CD4-positive, alpha-beta T cell treated with Interleukin-10 for 1 hour (primary cell): ENCODE data around the gene ATP6V1C2.
A peak's percentile ranks its signal among the peaks of the same experiment; 100 is the strongest.
"Not testable (repeated sequence)": the region's sequence is repeated elsewhere in the genome, so short reads cannot be mapped to it uniquely, and the experiment has no call there.

Experiments
- DNase-seq: peaks from one replicate; pipeline ENCODE4 v3.0.0-alpha.2; 2020

The ATP6V1C2 gene

DNA sequence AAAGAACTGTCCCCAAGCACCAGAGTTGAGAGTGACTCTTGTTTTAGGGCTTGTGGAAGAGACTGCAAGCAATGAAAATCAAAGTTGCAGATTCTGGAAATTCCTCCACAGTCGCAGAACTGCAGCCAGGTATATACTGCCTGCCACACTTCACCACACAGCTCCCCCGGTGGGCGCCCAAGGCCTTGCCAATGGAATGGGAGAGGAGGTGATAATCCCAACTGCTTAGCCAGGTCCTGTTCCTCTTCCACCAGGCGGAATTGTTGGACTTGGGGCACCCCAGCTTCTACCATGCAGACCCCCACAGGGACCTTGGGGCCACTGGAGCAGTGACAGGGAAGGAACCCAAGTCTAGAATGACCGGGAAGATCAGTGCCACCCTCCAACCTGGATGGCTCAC is 96.0 kb downstream of the ATP6V1C2 start:
- DNase-seq: no peak

DNA sequence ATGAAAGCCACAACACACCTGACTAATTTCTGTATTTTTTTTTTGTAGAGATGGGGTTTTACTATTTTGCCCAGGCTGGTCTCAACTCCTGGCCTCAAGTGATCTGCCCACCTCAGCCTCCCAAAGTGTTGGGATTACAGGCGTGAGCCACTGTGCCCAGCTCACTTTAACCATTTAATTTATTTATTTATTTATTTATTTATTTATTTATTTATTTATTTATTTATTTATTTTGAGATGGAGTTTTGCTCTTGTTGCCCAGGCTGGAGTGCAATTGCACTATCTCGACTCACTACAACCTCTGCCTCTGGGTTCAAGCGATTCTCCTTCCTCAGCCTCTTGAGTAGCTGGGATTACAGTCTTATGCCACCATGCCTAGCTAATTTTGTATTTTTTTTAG is 96.9 kb downstream of the ATP6V1C2 start:
- not testable (repeated sequence) for DNase-seq

DNA sequence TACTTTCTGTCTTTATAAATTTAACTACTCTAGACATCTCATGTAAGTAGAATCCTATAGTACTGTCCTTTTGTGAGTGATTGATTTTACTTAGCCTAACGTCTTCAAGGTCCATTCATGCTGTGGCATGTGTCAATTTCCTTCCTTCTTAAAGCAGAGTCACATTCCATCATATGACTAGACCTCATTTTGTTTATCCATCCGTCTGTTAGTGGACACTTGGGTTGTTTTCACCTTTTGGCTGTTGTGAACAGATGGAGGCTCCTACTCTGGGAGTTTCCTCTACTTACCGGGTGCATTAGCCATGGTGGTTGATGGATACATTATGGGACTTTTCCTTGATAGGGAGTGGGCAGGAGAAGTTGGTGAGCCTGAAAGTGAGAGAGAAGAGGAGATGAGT is 97.6 kb downstream of the ATP6V1C2 start:
- no peak for DNase-seq

DNA sequence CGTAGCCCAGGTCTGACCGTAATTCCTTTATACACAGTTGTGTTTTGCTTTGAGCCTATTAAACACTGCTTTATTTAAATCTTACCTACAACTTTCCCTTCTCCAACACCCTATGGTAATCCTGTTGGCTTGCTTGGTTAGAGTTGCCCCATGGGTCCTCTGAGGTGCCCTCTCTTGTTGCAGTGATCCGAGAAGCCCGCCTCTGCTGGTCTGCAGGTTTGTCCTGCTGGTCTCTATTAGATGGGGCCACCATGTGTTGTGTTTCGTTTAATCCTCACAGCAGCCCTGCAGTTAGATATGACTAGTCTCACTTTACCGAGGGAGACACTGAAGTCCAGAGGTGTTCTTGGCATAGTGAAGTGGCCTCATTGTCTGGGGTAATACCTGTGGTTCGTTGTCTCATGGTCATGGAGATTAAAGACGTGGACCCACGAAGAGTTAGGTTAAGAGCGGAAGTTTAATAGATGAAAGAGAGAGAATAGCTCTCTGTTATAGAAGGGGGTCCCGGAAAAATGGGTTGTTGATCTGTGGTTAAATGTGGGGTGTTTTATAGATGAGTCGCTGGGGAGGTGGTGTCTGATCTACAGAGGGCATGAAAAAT is 98.4 kb downstream of the ATP6V1C2 start:
- DNase-seq: no peak

DNA sequence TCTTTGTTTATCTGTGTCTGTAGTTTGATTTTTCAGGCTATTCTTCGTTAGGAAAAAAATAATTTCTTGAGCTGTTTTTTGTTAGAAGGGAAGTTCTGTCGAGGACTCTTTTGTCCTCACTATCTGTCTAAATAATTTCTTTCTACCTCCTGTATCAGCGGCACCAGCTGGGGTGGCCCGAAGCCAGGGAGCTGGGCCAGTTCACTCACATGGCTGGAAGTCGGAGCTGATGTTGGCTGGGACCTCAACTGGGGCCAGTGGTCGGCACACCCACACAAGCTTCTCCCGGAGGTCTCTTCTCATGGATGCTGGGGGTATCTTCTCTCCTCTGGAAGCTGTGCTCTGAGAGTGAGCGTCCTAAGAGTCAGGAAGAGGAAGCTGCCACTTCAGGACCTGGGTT is 99.1 kb downstream of the ATP6V1C2 start:
- no peak for DNase-seq

DNA sequence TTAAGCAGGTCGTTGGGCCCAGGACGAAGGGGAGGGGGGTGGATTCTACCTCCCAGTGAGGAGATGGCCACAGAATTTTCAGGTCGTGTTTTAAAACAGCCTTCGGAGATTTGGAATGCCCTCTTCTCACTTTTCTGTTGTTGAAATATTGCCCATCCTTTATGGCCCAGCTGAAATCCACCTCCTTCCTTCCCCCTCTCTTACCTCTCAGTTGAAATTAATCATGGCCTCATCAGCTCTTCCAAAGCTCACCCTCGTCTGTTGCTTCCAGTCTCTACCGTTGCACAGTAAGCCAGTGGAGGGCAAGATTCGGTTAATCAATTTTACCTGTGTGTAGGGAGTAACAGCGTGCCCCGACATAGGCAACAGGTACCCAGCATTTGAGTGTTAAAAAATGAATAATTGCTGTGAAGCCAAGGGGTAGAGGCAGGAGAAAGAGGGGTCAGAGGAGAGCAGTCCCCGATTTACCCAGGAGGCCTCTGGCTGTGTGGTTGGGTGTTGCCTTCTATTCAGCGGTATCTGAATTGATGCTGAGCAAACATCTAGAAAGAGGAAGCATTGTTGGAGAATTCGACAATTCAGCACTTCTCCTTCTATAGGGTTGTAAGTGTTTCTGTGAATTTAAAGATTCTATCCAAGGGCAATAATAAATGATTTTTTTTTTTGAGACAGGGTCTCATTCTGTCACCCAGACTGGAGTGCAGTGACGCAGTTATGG is 99.7 kb downstream of the ATP6V1C2 start:
- no peak for DNase-seq

DNA sequence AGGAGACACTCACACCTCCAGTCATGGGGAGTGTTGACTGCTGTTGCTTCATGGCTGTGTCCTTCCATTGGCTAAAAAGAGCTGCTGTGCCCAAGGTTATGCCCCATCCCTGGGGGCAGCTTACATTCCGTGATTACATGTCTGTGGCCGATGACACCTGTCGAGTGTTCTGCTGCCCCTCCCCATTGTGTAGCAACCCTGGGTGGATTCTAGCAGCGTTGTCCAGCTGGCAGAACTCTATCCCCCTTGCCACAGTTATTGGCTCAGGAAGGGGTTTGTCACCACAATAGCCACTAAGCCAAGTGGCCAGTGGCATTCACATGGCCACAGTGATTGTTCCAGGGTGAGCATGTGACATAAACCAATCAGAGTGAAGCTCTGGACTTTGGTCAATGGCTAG is 102.8 kb downstream of the ATP6V1C2 start:
- no peak for DNase-seq

DNA sequence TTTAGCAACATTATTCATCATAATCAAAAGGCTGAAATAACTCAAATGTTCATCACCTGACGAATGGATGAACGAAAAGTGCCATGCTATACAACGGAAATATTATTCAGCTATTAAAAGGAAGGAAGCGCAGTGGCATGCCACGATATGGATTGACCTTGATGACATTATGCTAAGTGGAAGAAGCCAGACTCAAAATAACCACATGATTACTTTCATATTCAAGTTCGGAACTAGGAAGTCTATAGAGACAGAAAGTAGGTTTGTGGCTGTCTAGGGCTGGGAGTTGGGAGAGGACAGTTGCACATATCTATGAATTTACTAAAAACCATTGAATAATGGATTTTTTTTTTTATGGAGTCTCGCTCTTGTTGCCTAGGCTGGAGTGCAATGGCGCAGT is 104.6 kb downstream of the ATP6V1C2 start:
- no peak for DNase-seq

DNA sequence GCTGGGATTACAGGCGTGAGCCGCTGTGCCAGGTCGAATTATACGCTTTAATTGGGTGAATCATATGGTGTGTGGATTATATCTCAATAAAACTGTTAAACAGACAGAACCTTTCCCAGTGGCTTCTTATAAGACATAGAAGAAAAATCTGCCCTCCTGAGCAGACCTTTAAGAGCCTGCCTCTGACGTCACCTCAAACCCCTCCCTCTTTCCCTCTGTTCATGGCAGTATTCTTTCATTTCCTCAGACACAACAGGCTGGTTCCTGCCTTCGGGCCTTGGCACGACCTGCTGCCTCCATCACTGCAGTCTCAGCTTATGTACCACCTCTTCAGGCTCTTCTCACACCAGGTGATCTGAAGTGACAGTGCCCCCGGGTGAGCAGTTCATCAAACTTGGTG is 105.2 kb downstream of the ATP6V1C2 start:
- no peak for DNase-seq

DNA sequence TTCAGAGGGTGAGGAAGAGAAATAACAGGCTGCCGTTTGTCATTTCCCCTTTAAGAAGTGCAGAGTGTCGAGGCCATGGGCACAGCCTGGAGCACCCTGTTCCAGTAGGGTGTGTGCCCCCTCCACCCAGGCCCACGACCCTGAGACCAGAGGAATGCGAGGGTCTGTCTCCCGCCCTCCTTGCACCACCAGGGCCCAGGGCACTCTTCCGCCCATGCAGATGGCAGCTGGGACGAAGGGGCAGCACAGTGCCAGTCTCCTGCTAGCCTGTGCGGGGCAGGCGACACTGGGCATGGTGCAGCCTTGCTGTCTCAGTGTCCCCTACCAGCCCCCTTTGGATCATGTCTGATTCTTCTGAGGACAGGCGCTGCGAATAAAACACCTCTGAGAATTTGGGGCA is 106.9 kb downstream of the ATP6V1C2 start:
- no peak for DNase-seq

DNA sequence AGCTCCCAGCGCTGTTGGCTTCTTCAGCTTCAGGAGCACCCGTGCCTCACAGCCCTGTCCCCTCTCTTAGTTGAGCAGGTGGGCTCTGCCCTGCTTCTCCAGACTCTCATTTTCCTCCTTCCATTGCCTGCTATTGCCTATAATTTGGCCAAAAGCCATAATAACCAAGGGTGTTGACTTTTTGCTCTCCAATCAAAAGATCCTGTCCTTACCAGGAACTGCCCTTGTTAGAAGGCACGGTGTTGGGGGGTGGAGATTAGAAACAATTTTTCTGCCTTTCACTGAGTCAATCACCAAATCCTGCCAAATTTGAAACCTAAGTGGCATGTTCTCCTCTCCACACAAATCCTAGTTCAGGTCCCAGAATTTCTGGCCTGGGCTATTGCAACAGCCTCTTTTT is 107.9 kb downstream of the ATP6V1C2 start:
- DNase-seq: no peak

DNA sequence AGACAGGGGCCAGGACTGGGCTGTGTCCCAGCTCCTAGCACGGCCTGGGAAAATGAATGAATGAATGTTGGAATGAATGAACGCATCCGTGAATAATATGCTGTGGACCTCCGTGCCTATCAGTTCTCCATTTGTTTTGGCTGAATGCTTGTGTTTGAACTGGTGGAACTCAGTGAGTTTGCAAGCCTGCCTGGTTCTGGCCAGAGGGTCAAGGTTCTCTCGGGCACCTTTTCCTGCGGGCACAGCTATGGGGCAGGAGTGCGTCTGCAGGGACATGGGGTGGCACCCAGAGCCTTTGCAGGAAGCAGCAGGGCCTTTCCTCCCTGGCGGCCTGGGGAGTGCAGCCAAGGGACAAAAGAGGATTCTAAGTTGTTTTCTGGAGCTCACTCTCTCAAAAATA is 108.8 kb downstream of the ATP6V1C2 start:
- no peak for DNase-seq

DNA sequence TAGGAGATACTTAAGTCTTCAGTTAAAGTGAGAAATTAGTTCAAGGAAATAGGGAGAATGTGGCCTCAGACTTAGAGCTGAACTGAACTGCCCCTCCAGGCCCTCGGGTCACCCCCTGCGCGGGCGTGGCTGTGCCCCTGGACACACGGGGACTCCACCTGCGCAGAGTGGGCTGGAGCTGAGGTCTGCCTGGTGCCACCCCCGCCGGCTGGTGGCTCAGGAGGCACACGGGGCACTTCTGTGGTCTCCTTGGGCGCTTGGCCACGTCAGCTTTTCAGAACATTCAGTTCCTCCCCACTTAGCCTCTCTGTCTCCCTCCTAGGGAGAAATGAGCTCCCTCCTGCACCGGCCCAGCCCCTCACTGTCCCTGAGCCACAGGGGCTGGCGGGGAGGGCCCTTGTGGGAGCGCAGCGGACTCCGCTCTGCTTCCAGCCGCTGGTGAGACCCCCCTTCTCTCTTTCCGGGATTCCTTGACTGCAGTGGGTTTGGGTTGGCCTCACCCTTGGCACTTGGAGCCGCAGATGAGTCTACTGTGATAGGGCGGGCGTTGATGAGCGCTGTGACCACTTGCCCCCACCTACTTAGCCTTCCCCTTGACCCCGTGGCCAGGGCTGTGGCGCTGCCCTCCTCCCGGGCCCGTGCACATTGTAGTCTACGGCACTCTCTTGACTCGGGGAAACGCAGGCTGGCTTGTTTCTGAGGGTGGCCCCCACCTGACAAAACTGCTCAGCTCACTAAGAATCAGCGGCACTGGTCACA is 109.4 kb downstream of the ATP6V1C2 start:
- DNase-seq: no peak

DNA sequence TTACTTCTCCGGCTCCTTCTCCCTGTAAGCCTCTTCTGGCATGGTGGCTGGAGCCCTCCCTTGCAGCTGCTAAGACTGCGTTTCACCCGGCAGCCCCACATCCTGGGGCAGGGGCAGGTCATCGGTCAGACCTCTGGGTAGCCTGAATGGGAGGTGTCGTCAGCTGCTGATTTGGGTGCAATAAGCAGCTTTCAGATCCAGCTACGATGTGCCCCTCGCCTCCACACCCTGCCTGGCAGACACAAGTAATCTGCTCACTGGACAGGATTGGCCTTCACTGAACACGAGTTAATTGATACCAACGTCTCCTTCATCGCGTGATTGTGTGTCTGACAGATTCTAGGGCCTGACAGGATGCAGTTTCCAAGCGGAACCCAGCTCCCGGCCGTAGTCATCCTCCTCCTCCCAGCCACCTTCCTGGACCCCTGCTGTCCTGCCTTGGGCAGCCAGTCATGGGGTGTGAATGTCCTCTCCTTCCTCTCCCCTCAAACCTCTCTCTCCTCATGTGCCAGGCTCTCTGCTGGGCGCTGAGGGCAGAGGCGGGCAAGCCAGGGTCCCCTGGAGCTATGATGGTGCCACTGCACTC is 110.1 kb downstream of the ATP6V1C2 start:
- no peak for DNase-seq

DNA sequence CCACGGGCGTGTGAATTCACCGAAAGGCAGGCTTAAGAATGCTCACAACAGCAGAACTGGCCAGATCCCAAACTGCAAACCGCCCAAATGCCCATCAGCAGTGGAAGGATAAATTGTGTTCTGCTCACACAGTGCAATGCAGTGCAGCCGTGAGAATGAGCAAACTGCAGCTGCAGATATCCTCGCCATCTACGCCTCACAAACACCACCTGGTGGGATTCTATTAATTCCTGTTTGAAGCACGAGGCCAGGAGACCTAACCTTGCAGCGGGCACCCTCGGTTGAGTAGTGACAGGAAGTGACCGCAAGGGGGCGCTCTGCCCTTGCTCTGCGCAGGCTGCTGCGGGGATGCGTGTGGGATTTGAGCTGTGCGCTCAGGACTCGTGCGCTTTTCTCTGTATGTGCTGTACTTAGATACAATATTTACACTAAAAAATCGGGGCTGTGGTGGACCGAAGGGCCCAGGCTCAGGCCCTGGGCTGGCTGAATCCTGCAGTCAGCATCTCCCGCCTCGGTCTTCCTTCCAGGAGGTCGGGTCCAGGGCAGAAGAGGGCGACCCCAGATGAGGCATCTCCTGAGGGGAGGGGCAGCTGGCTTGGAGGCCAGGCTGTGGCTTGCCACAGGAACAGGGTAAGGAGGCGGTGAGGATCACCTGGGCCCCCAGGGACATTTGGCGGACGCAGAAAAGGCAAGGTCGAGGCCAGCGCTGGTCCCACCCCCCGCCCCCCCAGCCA is 110.9 kb downstream of the ATP6V1C2 start:
- peak; percentile 81 for DNase-seq

DNA sequence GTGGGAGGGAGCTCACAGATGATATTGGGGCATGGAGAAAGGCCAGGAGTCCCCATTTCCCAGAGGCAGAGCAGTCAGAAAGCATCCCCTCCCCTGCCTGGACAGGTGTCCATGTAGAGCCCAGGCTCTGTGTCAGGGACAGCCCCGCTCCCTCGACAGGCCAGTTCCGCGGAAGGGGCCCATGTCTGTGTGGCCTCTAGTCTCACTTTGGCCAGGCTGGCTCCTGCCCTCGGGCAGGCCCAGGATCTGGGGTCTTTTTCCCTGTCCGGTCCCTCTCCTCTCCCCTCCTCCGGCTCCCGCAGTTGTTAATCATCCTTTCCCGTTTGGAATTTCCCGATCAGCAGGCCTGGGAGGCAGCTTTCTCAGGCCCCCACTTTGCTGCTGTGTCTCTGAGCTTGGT is 111.6 kb downstream of the ATP6V1C2 start:
- DNase-seq: no peak

DNA sequence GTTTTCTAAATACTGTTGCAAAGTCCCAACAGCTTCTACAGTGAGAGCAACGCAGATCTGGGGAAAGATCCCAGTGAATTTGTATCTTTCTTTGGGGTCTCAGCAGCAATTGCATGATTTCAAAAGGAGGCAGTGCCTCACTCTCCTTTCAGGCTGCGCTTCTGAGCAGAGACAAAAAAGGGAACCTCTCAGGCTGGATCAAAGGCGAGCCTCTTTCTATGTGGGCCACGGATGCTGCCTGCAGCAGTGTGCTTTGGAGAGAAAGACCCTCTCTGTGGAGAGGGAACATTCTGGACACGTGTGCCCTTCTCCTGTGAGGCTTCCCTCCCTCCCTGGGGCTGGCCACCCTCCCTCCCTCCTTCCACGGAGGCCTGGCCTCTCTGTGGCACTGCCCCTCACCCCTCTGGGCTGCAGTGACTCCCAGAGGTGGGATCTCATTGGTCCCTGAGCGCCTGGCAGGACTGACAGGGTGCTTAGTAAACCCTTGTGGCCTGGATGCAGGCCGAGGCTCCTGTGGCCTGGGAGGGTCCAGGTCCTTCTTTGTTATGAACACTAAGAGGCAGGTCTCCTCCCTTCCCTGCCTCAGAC is 112.7 kb downstream of the ATP6V1C2 start:
- DNase-seq: no peak
